SK-N-SH (cell line): ENCODE data around the gene TNPO1. TPM values are rescaled to one million over a fixed set of nuclear protein-coding genes. Genes with fewer than 3 reads are reported as not detected.

Experiments used
- CTCF ChIA-PET: fragments of 300-600, 350-600 bp; formaldehyde crosslinking; extraction: SDS; loops from one replicate; lab custom pipeline; 2021; lab: Yijun Ruan, JAX
- POLR2A ChIA-PET: fragments of 350-600 bp; sonication (Branson Sonifier 250); formaldehyde crosslinking; extraction: SDS; loops from one replicate; lab custom pipeline; 2020; ENCODE audit warnings: antibody characterized with exemption, inconsistent platforms; lab: Yijun Ruan, JAX
- DNase-seq: peaks from one replicate; pipeline ENCODE4 v3.0.0; 2012
- H2AFZ ChIP-seq: fragments of 200-600 bp; sonication (generic); 2 replicates; pipeline ENCODE4 v1.8.1; 2016; ENCODE audit warnings: antibody characterized with exemption, mild to moderate bottlenecking, low read depth
- H3F3A ChIP-seq: fragments of 200-600 bp; sonication (generic); replicated peaks from 2 replicates; pipeline ENCODE3; 2016; ENCODE audit warnings: antibody characterized with exemption, mild to moderate bottlenecking; ENCODE audit not compliant: insufficient read depth
- H3K27ac ChIP-seq, 2 experiments: fragments of 200-500 bp in 1 of 2; fragments of 200-600 bp in 1 of 2; sonication (Bioruptor generic) in 1 of 2; sonication (generic), shearing (Covaris generic) in 1 of 2; 2 replicates each; pipeline versions ENCODE4 v1.5.1 to v1.6.1; 2014 to 2016; ENCODE audit warnings: low read depth in 2 of 2, inconsistent platforms in 1 of 2, low read length in 1 of 2, mild to moderate bottlenecking in 1 of 2, mixed read lengths in 1 of 2
- H3K27me3 ChIP-seq: fragments of 200-600 bp; sonication (generic), shearing (Covaris generic); 2 replicates; pipeline ENCODE4 v1.6.1; 2016; ENCODE audit warnings: mixed run types; ENCODE audit not compliant: insufficient read depth
- H3K36me3 ChIP-seq, 2 experiments: fragments of 200-500 bp in 1 of 2; fragments of 200-600 bp in 1 of 2; sonication (Bioruptor generic) in 1 of 2; sonication (generic) in 1 of 2; replicated peaks in 1 of 2; 2 replicates each; pipeline versions ENCODE3 to v1.5.1; 2014 to 2016; ENCODE audit warnings: low read length in 1 of 2, mild to moderate bottlenecking in 1 of 2; ENCODE audit not compliant: insufficient read depth in 2 of 2, control insufficient read depth in 1 of 2
- H3K4me1 ChIP-seq, 2 experiments: fragments of 200-500 bp in 1 of 2; fragments of 200-600 bp in 1 of 2; sonication (Bioruptor generic) in 1 of 2; sonication (generic), shearing (Covaris generic) in 1 of 2; 2 replicates each; pipeline versions ENCODE4 v1.5.1 to v1.6.1; 2014 to 2016; ENCODE audit warnings: low read depth in 1 of 2, low read length in 1 of 2, mixed run types in 1 of 2; ENCODE audit not compliant: insufficient read depth in 2 of 2, control insufficient read depth in 1 of 2
- H3K4me2 ChIP-seq: fragments of 200-600 bp; sonication (generic), shearing (Covaris generic); 2 replicates; pipeline ENCODE4 v1.6.1; 2017; ENCODE audit warnings: mixed run types
- H3K4me3 ChIP-seq, 2 experiments: fragments of 200-500 bp in 1 of 2; fragments of 200-600 bp in 1 of 2; sonication (Bioruptor generic) in 1 of 2; sonication (generic), shearing (Covaris generic) in 1 of 2; 2 replicates each; pipeline versions ENCODE4 v1.5.1 to v1.8.1; 2014 to 2016; ENCODE audit warnings: low read depth in 2 of 2, inconsistent platforms in 1 of 2, low read length in 1 of 2, mild to moderate bottlenecking in 1 of 2, mixed read lengths in 1 of 2, moderate library complexity in 1 of 2
- H3K79me2 ChIP-seq: fragments of 200-600 bp; sonication (generic); 2 replicates; pipeline ENCODE4 v1.8.1; 2017; ENCODE audit warnings: mild to moderate bottlenecking; ENCODE audit not compliant: insufficient read depth
- H3K9ac ChIP-seq: fragments of 200-600 bp; sonication (generic); 2 replicates; pipeline ENCODE4 v1.6.1; 2017; ENCODE audit warnings: mixed run types
- H3K9me2 ChIP-seq: fragments of 200-600 bp; sonication (generic); 2 replicates; pipeline ENCODE4 v1.6.1; 2017; ENCODE audit warnings: mixed run types
- H3K9me3 ChIP-seq: fragments of 200-600 bp; sonication (generic); 2 replicates; pipeline ENCODE4 v1.6.1; 2017; ENCODE audit warnings: mixed run types, mild to moderate bottlenecking, moderate library complexity
- H4K20me1 ChIP-seq: fragments of 200-600 bp; sonication (generic); 2 replicates; pipeline ENCODE4 v1.6.1; 2017; ENCODE audit warnings: mild to moderate bottlenecking, mixed run types; ENCODE audit not compliant: insufficient read depth
- CHD2 ChIP-seq: fragments of 150-350 bp; IDR thresholded peaks from 2 replicates; pipeline ENCODE4 v1.6.1; 2018; ENCODE audit warnings: low read length; ENCODE audit not compliant: partially characterized antibody
- EP300 ChIP-seq, 2 experiments: IDR thresholded peaks; 2 replicates each; pipeline versions ENCODE4 v1.4.0 to v1.6.1; 2012; ENCODE audit warnings: borderline replicate concordance in 1 of 2, low read depth in 1 of 2, low read length in 1 of 2
- EZH2phosphoT487 ChIP-seq: fragments of 200-600 bp; sonication (generic); IDR thresholded peaks from 2 replicates; pipeline ENCODE4 v1.6.1; 2017; ENCODE audit warnings: low read depth, mixed run types, mild to moderate bottlenecking, antibody characterized with exemption, moderate library complexity, borderline replicate concordance
- FOXM1 ChIP-seq: IDR thresholded peaks from 2 replicates; pipeline ENCODE4 v1.4.0; 2012; ENCODE audit warnings: low read depth, mild to moderate bottlenecking
- GATA2 ChIP-seq: sonication (generic); formaldehyde crosslinking; IDR thresholded peaks from 2 replicates; pipeline ENCODE4 v1.5.0; 2020; ENCODE audit warnings: mild to moderate bottlenecking, missing genetic modification reagents
- MAX ChIP-seq: IDR thresholded peaks from 2 replicates; pipeline ENCODE4 v1.4.0; 2012; ENCODE audit warnings: low read depth
- MEF2A ChIP-seq: IDR thresholded peaks from 2 replicates; pipeline ENCODE4 v1.4.0; 2012; ENCODE audit warnings: low read depth, borderline replicate concordance
- NFIC ChIP-seq: IDR thresholded peaks from 2 replicates; pipeline ENCODE4 v1.4.0; 2012; ENCODE audit warnings: borderline replicate concordance
- RFX5 ChIP-seq: IDR thresholded peaks from 2 replicates; pipeline ENCODE4 v1.6.1; 2012; ENCODE audit warnings: mild to moderate bottlenecking, improper control_type of control experiment, low read length
- SIN3A ChIP-seq: IDR thresholded peaks from 2 replicates; pipeline ENCODE4 v1.6.1; 2012; ENCODE audit warnings: low read depth, mild to moderate bottlenecking, low read length, moderate library complexity, borderline replicate concordance
- SMC3 ChIP-seq: IDR thresholded peaks from 2 replicates; pipeline ENCODE4 v1.6.1; 2012; ENCODE audit warnings: low read depth, low read length, improper control_type of control experiment
- TCF12 ChIP-seq: IDR thresholded peaks from 2 replicates; pipeline ENCODE4 v1.4.0; 2012
- USF2 ChIP-seq: fragments of 150-350 bp; IDR thresholded peaks from 2 replicates; pipeline ENCODE4 v1.6.1; 2017; ENCODE audit warnings: antibody characterized with exemption, low read length, low read depth, borderline replicate concordance
- YY1 ChIP-seq: IDR thresholded peaks from 2 replicates; pipeline ENCODE4 v1.4.0; 2012; ENCODE audit warnings: low read depth, mild to moderate bottlenecking
- WGBS: methylation state at CpG from one replicate; pipeline ENCODE4 v1.1.6; 2017; ENCODE audit warnings: low lambda C conversion rate; 5-methylcytosine and 5-hydroxymethylcytosine counted together
- polyA plus RNA-seq, 3 experiments: library from polyadenylated mRNA; depleted of rRNA; stranded (reverse); fragments of >200 nt; gene quantifications; 2 replicates each; pipeline ENCODE4 v1.2.3, GENCODE V29; 2012
- TF ChIP-seq, protein P1 (sequence below): fragments of 200-600 bp; sonication (generic); IDR thresholded peaks from 2 replicates; pipeline ENCODE4 v1.6.1; 2017; ENCODE audit warnings: antibody characterized with exemption, mild to moderate bottlenecking, moderate library complexity

The TNPO1 gene
- polyA plus RNA-seq, 1 of the 3 experiments (the other 2 are of a cell fraction), result 19.9 TPM

GRCh38 chr5:72885824-72886223 is 69.4 kb downstream of the TNPO1 start:
- Histone ChIP-seq H2AFZ (no peak overlapping the region), H3K4me1 (peaks cover 0 to 4% of the 10 kb centered on the region in 2 experiments; a peak in 1 of 4 replicates), H3K4me3 (no peak overlapping the region), H4K20me1 (peaks cover 3% of the 10 kb centered on the region; the same call in 1 of the 2 replicates), H3K36me3 (peaks cover 88 to 94% of the 10 kb centered on the region in 2 experiments), H3K27ac (no peak overlapping the region), H3K4me2 (no peak overlapping the region), H3F3A (peaks cover 11% of the 10 kb centered on the region), H3K79me2 (peaks cover 66% of the 10 kb centered on the region; the same call in 1 of the 2 replicates)
- POLR2A ChIA-PET, result no interaction called here
- 98% methylated on average over 4 of the region's 4 CpGs for WGBS
- DNase-seq, result no peak
- TF ChIP-seq GATA2 (CRISPR knock-in tag) (no peak), NFIC (no peak)
- TF ChIP-seq, all 33 proteins: peak for 0
- Histone ChIP-seq H3K27me3 (no peaks in the 10 kb centered on the region), H3K9me3 (no peaks in the 10 kb centered on the region), H3K9me2 (no peaks in the 10 kb centered on the region), H3K9ac (no peak overlapping the region)
- CTCF ChIA-PET, result no interaction called here

DNA sequence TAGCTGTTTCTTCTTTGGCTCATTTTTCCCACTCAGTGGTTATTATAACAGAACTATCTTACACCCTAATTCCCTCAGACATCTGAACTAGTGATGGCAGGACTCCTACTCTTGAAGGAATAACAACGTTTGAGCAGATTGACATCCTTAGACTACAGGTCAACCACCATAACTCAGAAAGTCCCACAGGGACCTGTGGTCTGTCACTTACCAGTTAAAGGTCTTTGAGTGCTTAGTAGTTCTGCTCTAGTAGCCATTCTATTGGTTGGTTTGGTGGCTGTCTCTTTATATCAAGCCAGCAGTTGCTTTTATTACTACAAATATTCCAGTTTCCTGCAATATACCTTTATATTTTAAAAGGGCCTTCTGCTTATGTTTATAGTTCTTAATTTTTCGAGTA is 72.1 kb downstream of the TNPO1 start:
- peaks cover 3% of the 10 kb centered on the region; the same call in 1 of the 2 replicates for H4K20me1 ChIP-seq
- H3F3A ChIP-seq, result peaks cover 18% of the 10 kb centered on the region
- H3K9me2 ChIP-seq, result no peaks in the 10 kb centered on the region
- H3K9ac ChIP-seq, result no peak overlapping the region
- CTCF ChIA-PET, result interaction anchor here (1.0 to 1.7 kb wide), 2 partner anchors 9 to 51 kb away, joined by 4 to 5 read pairs; no protein-coding TSS in a partner anchor
- no peaks in the 10 kb centered on the region for H3K27me3 ChIP-seq
- peaks cover 0 to 4% of the 10 kb centered on the region in 2 experiments; a peak in 1 of 4 replicates for H3K4me1 ChIP-seq
- H3K4me2 ChIP-seq, result no peak overlapping the region
- no peak for TF ChIP-seq MAX
- no peak for TF ChIP-seq USF2
- TF ChIP-seq YY1, result no peak
- no peak for TF ChIP-seq SMC3
- no peak for TF ChIP-seq CHD2
- no peak overlapping the region for H3K4me3 ChIP-seq
- H3K27ac ChIP-seq, result no peak overlapping the region
- DNase-seq, result no peak
- peaks cover 74% of the 10 kb centered on the region; the same call in 1 of the 2 replicates for H3K79me2 ChIP-seq
- H3K9me3 ChIP-seq, result no peaks in the 10 kb centered on the region
- peaks cover 84 to 94% of the 10 kb centered on the region in 2 experiments for H3K36me3 ChIP-seq
- H2AFZ ChIP-seq, result no peak overlapping the region
- POLR2A ChIA-PET, result interaction anchor here (0.6 kb wide), 1 partner anchor 102 kb away, joined by 3 read pairs; no protein-coding TSS in a partner anchor
- 81% methylated on average over 2 of the region's 2 CpGs for WGBS

- Histone ChIP-seq H3K79me2 (peaks cover 75% of the 10 kb centered on the region; the same call in 1 of the 2 replicates), H3K9ac (no peak overlapping the region), H3K9me2 (no peaks in the 10 kb centered on the region), H4K20me1 (peaks cover 3% of the 10 kb centered on the region; the same call in 1 of the 2 replicates), H3F3A (peaks cover 18% of the 10 kb centered on the region), H2AFZ (no peak overlapping the region), H3K4me3 (no peak overlapping the region), H3K27ac (no peak overlapping the region), H3K27me3 (no peaks in the 10 kb centered on the region), H3K4me1 (peaks cover 0 to 4% of the 10 kb centered on the region in 2 experiments; a peak in 1 of 4 replicates), H3K9me3 (no peaks in the 10 kb centered on the region), H3K4me2 (no peak overlapping the region), H3K36me3 (peaks cover 86 to 94% of the 10 kb centered on the region in 2 experiments)
- DNase-seq, result no peak
- POLR2A ChIA-PET, result no interaction called here
- CTCF ChIA-PET, result no interaction called here
- WGBS, result 92% methylated on average over 5 of the region's 5 CpGs
- no peak for TF ChIP-seq FOXM1
- no peak for TF ChIP-seq RFX5
- TF ChIP-seq MEF2A, result no peak
- TF ChIP-seq EP300 (IDR thresholded peaks at IDR 0.05; ENCODE audit: borderline replicate concordance in 1 of 2, low read depth in 1 of 2, low read length in 1 of 2), result no peak
- TF ChIP-seq YY1, result no peak
- TF ChIP-seq, protein P1, sequence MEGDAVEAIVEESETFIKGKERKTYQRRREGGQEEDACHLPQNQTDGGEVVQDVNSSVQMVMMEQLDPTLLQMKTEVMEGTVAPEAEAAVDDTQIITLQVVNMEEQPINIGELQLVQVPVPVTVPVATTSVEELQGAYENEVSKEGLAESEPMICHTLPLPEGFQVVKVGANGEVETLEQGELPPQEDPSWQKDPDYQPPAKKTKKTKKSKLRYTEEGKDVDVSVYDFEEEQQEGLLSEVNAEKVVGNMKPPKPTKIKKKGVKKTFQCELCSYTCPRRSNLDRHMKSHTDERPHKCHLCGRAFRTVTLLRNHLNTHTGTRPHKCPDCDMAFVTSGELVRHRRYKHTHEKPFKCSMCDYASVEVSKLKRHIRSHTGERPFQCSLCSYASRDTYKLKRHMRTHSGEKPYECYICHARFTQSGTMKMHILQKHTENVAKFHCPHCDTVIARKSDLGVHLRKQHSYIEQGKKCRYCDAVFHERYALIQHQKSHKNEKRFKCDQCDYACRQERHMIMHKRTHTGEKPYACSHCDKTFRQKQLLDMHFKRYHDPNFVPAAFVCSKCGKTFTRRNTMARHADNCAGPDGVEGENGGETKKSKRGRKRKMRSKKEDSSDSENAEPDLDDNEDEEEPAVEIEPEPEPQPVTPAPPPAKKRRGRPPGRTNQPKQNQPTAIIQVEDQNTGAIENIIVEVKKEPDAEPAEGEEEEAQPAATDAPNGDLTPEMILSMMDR, result no peak
- TF ChIP-seq SIN3A, result no peak
- TF ChIP-seq TCF12, result no peak
- TF ChIP-seq CHD2, result no peak
- no peak for TF ChIP-seq EZH2phosphoT487
- no peak for TF ChIP-seq NFIC
Observed at GRCh38 chr5:72889324-72889723, 72.9 kb downstream of the TNPO1 start.
